Esophagus muscularis mucosa (tissue), 3 donors: ENCODE data around the gene PAM.

Experiments
- CTCF ChIP-seq, 3 experiments: fragments of 200-600 bp in 2 of 3; fragments of 450-650 bp in 1 of 3; sonication (generic) in 2 of 3; IDR thresholded peaks; one replicate each; pipeline ENCODE4 v1.5.1; 2017 to 2019; ENCODE audit warnings: antibody characterized with exemption in 3 of 3, mild to moderate bottlenecking in 2 of 3, moderate library complexity in 1 of 3
- POLR2A ChIP-seq: fragments of 450-650 bp; IDR thresholded peaks from one replicate; pipeline ENCODE4 v1.6.1; 2017; ENCODE audit warnings: antibody characterized with exemption, moderate library complexity, mild to moderate bottlenecking, low read depth

GRCh38 chr5:102902135-102902448, 147.0 kb downstream of the PAM start:
- no peak for TF ChIP-seq POLR2A
- no peak for TF ChIP-seq CTCF (IDR thresholded peaks at IDR 0.05)
